Kidney tubule cell (primary cell): Measurements from ENCODE around the gene ARRDC1.
"Not testable (repeated sequence)": the region's sequence is repeated elsewhere in the genome, so short reads cannot be mapped to it uniquely, and the experiment has no call there.

Experiments
- DNase-seq: peaks from one replicate; pipeline ENCODE4 v3.0.0-alpha.2; 2018; ENCODE audit warnings: low spot score

Gene ARRDC1

GRCh38 chr9:137613738-137614523 lies 8.4 kb downstream of the ARRDC1 start:
- no peak for DNase-seq

- DNase-seq = no peak
These were observed 9.3 kb downstream of the ARRDC1 start for GRCh38 chr9:137614631-137615386.

- DNase-seq = no peak
These were observed 9.9 kb downstream of the ARRDC1 start for GRCh38 chr9:137615387-137615871.

GRCh38 chr9:137618105-137619067 lies 12.9 kb downstream of the ARRDC1 start, which contains the start of gene EHMT1:
Gene EHMT1 (plus strand): TSS chr9:137619005. CDS start chr9:137619029, 24 bp downstream.
- DNase-seq = peak; percentile 91

GRCh38 chr9:137619240-137620047 lies 14.0 kb downstream of the ARRDC1 start:
- peak; percentile 48 for DNase-seq

GRCh38 chr9:137620048-137620405 lies 14.5 kb downstream of the ARRDC1 start:
- DNase-seq = no peak

- DNase-seq = no peak
These were observed 15.1 kb downstream of the ARRDC1 start for GRCh38 chr9:137620581-137620980.

- peak; percentile 31 for DNase-seq
These were observed 15.8 kb downstream of the ARRDC1 start for GRCh38 chr9:137621131-137621757.

- not testable (repeated sequence) for DNase-seq
These were observed 16.7 kb downstream of the ARRDC1 start for GRCh38 chr9:137622211-137622610.

- no peak for DNase-seq
These were observed 21.0 kb downstream of the ARRDC1 start for GRCh38 chr9:137626464-137626863.

GRCh38 chr9:137627406-137627805 lies 21.9 kb downstream of the ARRDC1 start:
- not testable (repeated sequence) for DNase-seq

- DNase-seq = no peak
These were observed 24.6 kb downstream of the ARRDC1 start for GRCh38 chr9:137630126-137630525.

GRCh38 chr9:137630679-137631078 lies 25.2 kb downstream of the ARRDC1 start:
- no peak for DNase-seq

- DNase-seq = no peak
These were observed 26.1 kb downstream of the ARRDC1 start for GRCh38 chr9:137631345-137632229.

- no peak for DNase-seq
These were observed 27.0 kb downstream of the ARRDC1 start for GRCh38 chr9:137632230-137633161.

GRCh38 chr9:137634016-137634415 lies 28.5 kb downstream of the ARRDC1 start:
- DNase-seq = no peak

- DNase-seq = no peak
These were observed 33.2 kb downstream of the ARRDC1 start for GRCh38 chr9:137638680-137639079.

GRCh38 chr9:137639303-137640051 lies 34.0 kb downstream of the ARRDC1 start:
- DNase-seq = no peak
